Activated CD4-positive, alpha-beta T cell treated with anti-CD3 and anti-CD28 coated beads, Interleukin-10, Interleukin-2, amounts not matched to agents 100 ng/mL and 50 ng/mL, durations not matched to agents 16 hours and 8 hours (primary cell): ENCODE data around the gene SLC44A3.
A peak's percentile ranks its signal among the peaks of the same experiment; 100 is the strongest.

Experiments
- DNase-seq: peaks from one replicate; pipeline ENCODE4 v3.0.0-alpha.2; 2020

The SLC44A3 gene

GRCh38 chr1:94843846-94844245 is 23.7 kb downstream of the SLC44A3 start:
- no peak for DNase-seq

GRCh38 chr1:94846308-94846707 is 26.2 kb downstream of the SLC44A3 start:
- DNase-seq, result no peak

DNA sequence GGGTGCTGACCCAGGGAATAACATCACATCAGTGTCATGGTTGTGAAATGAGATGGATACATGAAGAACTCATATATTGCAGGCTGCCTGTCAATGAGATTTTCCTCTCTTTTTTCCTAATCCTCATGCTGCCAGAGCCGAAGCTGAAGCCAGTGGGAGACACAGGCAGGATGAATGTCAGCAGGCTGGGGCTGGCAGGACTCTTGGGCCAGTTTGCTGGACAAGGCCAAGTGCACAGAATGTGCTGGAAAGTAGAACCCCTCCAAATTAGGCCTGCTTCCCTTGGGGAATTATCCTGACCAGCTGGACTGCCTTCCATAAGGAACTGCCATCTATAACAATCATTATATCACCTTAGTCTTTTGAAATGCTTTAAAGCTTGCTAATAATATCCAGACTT is 31.4 kb downstream of the SLC44A3 start:
- DNase-seq, result no peak

GRCh38 chr1:94852788-94853187 is 32.6 kb downstream of the SLC44A3 start:
- no peak for DNase-seq

DNA sequence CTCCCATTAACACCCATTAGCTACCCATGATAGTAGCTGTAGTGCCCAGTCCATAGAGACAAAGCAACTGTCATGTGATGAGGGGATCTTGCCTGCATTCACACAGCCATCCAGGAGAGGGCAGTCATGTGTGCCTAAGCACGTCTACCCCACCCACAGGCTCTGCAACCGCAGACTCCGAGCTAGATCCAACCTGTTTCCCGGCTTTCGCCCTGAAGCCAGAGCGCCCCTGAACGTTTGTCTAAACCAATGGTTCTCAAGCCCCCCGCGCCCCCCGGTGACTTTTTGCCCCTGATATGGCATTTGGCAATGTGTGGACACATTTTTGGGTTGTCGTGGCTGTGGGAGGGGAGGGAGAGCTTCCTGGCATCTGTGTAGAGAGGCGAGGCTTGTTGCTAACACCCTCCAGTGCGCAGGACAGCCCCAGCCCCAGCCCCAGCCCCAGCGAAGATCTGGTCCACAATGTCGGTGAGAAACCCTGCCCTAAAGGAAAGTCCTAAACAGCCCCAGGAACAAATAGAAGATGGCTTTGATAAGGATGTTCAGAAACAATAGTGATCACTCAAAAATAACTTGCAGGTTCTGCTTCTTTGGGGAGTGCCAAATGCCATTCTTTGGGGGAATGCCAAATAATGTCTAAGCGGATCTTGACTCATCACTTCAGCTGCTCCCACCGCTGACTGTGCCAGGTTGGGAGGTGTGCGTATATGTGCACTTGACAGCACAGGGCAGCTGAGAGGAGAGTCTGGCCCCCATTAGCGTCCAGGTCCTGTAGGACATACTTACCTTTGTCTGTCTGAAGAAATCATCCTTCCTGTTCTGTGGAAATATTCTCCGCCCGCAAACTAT is 34.5 kb downstream of the SLC44A3 start:
- DNase-seq, result peak; percentile 84

DNA sequence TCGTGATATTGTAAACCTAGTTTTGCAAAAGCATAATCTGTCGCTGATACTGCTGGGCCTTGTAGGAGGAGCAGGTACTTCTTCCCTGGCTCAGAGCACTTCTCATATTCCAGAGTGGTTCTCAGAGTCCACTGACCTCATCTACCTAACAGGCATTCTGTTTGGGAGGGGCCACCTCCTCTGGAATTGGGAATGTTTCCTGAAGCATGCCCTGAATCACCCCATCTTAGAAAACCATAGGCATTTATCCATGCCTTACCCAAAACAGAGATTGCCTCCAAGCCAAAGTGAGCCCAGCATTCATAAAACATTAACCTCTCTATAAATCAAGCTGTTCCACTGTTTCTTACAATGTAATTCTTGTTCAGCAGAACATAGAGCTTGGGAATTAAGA is 35.1 kb downstream of the SLC44A3 start:
- no peak for DNase-seq

GRCh38 chr1:94856004-94856403 is 35.8 kb downstream of the SLC44A3 start:
- no peak for DNase-seq

GRCh38 chr1:94856868-94857267 is 36.7 kb downstream of the SLC44A3 start:
- no peak for DNase-seq

GRCh38 chr1:94858276-94858675 is 38.1 kb downstream of the SLC44A3 start:
- DNase-seq, result no peak

- DNase-seq, result no peak
Observed at GRCh38 chr1:94859174-94859573, 39.0 kb downstream of the SLC44A3 start.

- DNase-seq, result no peak
Observed at GRCh38 chr1:94862718-94863117, 42.6 kb downstream of the SLC44A3 start.

GRCh38 chr1:94863297-94863911 is 43.2 kb downstream of the SLC44A3 start:
- no peak for DNase-seq

- DNase-seq, result no peak
Observed at GRCh38 chr1:94863919-94864318, 43.8 kb downstream of the SLC44A3 start.

DNA sequence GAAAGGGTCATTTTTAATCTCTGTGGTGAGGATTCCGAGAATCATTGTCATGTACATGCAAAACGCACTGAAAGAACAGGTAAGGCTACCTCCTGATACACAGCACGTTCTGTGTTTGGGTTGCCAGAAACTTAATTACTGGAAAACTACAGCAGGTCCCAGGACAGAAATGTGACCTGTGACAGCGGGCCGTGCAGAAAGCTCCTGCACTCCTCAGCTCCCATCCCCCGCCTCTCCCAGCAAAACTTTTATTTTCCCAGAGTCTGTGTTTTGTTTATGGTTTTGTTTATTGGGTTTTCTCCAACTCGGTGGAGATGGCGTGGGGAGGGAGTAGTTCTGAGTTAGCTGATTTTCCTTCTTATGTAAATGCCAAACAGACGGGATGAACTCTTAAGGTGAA is 44.7 kb downstream of the SLC44A3 start:
- no peak for DNase-seq

- no peak for DNase-seq
Observed at GRCh38 chr1:94865360-94865759, 45.2 kb downstream of the SLC44A3 start.

DNA sequence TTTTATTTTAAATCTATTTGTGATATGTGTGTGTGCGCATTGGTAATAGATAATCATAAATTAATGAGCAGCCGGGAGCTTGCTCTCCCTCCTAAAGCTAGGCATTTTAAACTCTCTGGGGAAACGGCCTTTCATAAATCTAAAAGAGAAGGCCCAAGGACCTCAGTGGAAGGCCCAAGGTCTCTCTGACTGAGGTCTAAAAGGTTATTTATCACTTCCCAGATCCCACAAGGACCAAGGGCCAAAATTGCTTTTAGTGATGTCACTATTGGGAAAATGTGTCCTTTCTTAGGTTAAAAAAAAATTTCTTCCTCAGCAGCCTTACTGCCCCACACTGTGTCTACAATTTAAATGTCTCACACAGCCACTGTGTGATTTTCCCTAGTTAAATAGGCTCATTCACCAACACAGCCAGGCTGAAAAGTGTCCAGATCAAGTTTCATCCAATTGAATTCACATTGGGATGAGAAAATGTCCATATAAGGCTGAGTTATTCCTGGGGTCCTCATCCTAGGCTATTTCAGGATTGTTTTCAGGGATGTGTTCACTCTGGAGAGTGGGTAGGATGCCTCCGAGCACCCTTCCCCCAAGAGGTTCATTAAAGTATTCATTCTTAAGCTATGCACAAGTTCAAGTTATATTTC is 46.1 kb downstream of the SLC44A3 start:
- DNase-seq, result no peak

- DNase-seq, result no peak
Observed at GRCh38 chr1:94871031-94871430, 50.9 kb downstream of the SLC44A3 start.

- no peak for DNase-seq
Observed at GRCh38 chr1:94872771-94873495, 52.8 kb downstream of the SLC44A3 start.

GRCh38 chr1:94873520-94874351 is 53.6 kb downstream of the SLC44A3 start:
- no peak for DNase-seq

DNA sequence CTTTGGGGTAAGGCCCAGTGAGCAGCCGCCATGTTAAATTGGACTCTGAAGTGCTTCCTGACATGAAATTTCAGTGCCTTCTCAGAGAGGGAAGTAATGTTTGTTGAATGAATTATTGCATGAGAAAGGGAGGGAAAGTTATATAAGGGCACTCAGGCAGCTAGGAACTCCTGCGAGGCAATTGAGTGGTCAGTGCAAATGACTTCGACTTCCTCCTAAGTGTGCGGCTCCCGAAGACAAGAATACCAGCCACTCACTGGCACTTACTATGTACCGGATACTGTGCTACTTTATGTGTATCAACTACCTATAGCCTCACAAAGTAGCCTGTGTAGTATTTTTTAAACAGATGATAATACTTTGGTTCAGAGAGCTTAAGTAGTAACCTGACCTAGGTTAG is 54.3 kb downstream of the SLC44A3 start:
- no peak for DNase-seq

- no peak for DNase-seq
Observed at GRCh38 chr1:94875794-94876193, 55.6 kb downstream of the SLC44A3 start.

- DNase-seq, result no peak
Observed at GRCh38 chr1:94876362-94876761, 56.2 kb downstream of the SLC44A3 start.
